HCT116 (cell line): ENCODE measurements around the gene SLC27A1. TPM values are rescaled to one million over a fixed set of nuclear protein-coding genes. Genes with fewer than 3 reads are reported as not detected.

Experiments used
- ATAC-seq: fragments of 200-7000 bp; cut with Tn5 transposase; 2 replicates; pipeline ENCODE4 v1.9.1; 2020; ENCODE audit warnings: mild to moderate bottlenecking, moderate library complexity
- BruUV-seq: library from RNA; stranded (reverse); fragments of 400-500 nt; replicated peaks from 2 replicates; lab custom pipeline; 2021; lab: Mats Ljungman, UMichigan
- CTCF ChIA-PET: fragments of 300-600 bp; sonication (Branson Sonifier 250); formaldehyde crosslinking; loops from one replicate; lab custom pipeline; 2021; ENCODE audit warnings: antibody characterized with exemption; lab: Charles Lee
- POLR2A ChIA-PET: fragments of 300-600, 350-600 bp; sonication (Branson Sonifier 250); formaldehyde crosslinking; loops from one replicate; lab custom pipeline; 2021; ENCODE audit warnings: antibody characterized with exemption; lab: Charles Lee
- RAD21 ChIA-PET, 2 experiments: fragments of 300-600 bp; sonication (Branson Sonifier 250); formaldehyde crosslinking; loops; one replicate each; lab custom pipeline; 2023; ENCODE audit warnings: low total read pairs in 2 of 2; ENCODE audit not compliant: uncharacterized antibody in 2 of 2, unreplicated experiment in 2 of 2, low non-redundant PET in 1 of 2; lab: Charles Lee
- DNase-seq: peaks from one replicate; pipeline ENCODE4 v3.0.0-alpha.2; 2010; ENCODE audit warnings: low read depth, low spot score
- H2AFZ ChIP-seq: fragments of 200-600 bp; shearing (Covaris generic), sonication (generic); 2 replicates; pipeline ENCODE4 v1.6.1; 2017; ENCODE audit warnings: low read depth, mixed run types, mixed read lengths, antibody characterized with exemption, low read length; ENCODE audit not compliant: poor library complexity, severe bottlenecking
- H3K27ac ChIP-seq: 2 replicates; pipeline ENCODE4 v1.5.1; 2012; ENCODE audit warnings: low read depth, low read length
- H3K27me3 ChIP-seq: fragments of 200-600 bp; sonication (generic); 2 replicates; pipeline ENCODE4 v1.6.1; 2016; ENCODE audit warnings: mixed run types, low read length, mixed read lengths; ENCODE audit not compliant: insufficient read depth
- H3K36me3 ChIP-seq, 2 experiments: fragments of 200-500 bp in 1 of 2; fragments of 200-600 bp in 1 of 2; sonication (Bioruptor generic) in 1 of 2; sonication (generic) in 1 of 2; 2 replicates each; pipeline versions ENCODE4 v1.5.1 to v1.6.1; 2014 to 2016; ENCODE audit warnings: low read length in 2 of 2, inconsistent platforms in 1 of 2, mixed read lengths in 1 of 2, mixed run types in 1 of 2; ENCODE audit not compliant: insufficient read depth in 2 of 2, control insufficient read depth in 1 of 2
- H3K4me1 ChIP-seq, 2 experiments: fragments of 200-600 bp in 1 of 2; sonication (generic) in 1 of 2; 2 replicates each; pipeline versions ENCODE4 v1.5.1 to v1.6.1; 2012 to 2017; ENCODE audit warnings: low read length in 2 of 2, inconsistent platforms in 1 of 2, mild to moderate bottlenecking in 1 of 2, mixed read lengths in 1 of 2, mixed run types in 1 of 2, moderate library complexity in 1 of 2; ENCODE audit not compliant: insufficient read depth in 2 of 2, control insufficient read depth in 1 of 2
- H3K4me2 ChIP-seq: fragments of 200-600 bp; sonication (generic); 2 replicates; pipeline ENCODE4 v1.6.1; 2017; ENCODE audit warnings: mixed run types, low read length, mixed read lengths
- H3K4me3 ChIP-seq, 2 experiments: fragments of 200-600 bp in 1 of 2; sonication (generic) in 1 of 2; replicated peaks in 1 of 2; 2 replicates each; pipeline ENCODE4 v1.5.1; 2011 to 2016; ENCODE audit warnings: low read length in 2 of 2, control low read depth in 1 of 2, low read depth in 1 of 2, mild to moderate bottlenecking in 1 of 2, mixed read lengths in 1 of 2, mixed run types in 1 of 2
- H3K79me2 ChIP-seq: fragments of 200-600 bp; sonication (generic); 2 replicates; pipeline ENCODE4 v1.6.1; 2017; ENCODE audit warnings: mild to moderate bottlenecking, mixed run types, low read length, moderate library complexity, mixed read lengths; ENCODE audit not compliant: insufficient read depth
- H3K9ac ChIP-seq: fragments of 200-600 bp; sonication (generic); 2 replicates; pipeline ENCODE4 v1.6.1; 2016; ENCODE audit warnings: low read length, mixed read lengths
- H3K9me2 ChIP-seq: fragments of 200-600 bp; sonication (generic), shearing (Covaris generic); 2 replicates; pipeline ENCODE4 v1.6.1; 2017; ENCODE audit warnings: mixed run types, mild to moderate bottlenecking, moderate library complexity; ENCODE audit not compliant: insufficient read depth
- H3K9me3 ChIP-seq, 2 experiments: fragments of 200-500 bp in 1 of 2; fragments of 200-600 bp in 1 of 2; sonication (Bioruptor generic) in 1 of 2; sonication (generic) in 1 of 2; 2 replicates each; pipeline ENCODE4 v1.6.1; 2014 to 2017; ENCODE audit warnings: low read length in 2 of 2, mixed read lengths in 2 of 2, inconsistent platforms in 1 of 2, low read depth in 1 of 2, mild to moderate bottlenecking in 1 of 2, mixed run types in 1 of 2, moderate library complexity in 1 of 2; ENCODE audit not compliant: control insufficient read depth in 1 of 2, insufficient read depth in 1 of 2
- H4K20me1 ChIP-seq: fragments of 200-600 bp; sonication (generic), shearing (Covaris generic); 2 replicates; pipeline ENCODE4 v1.6.1; 2017; ENCODE audit warnings: mixed run types, mild to moderate bottlenecking, moderate library complexity; ENCODE audit not compliant: insufficient read depth
- CBX3 ChIP-seq: IDR thresholded peaks from 2 replicates; pipeline ENCODE4 v1.6.1; 2012; ENCODE audit warnings: low read depth
- CTCF ChIP-seq, 3 experiments: fragments of 200-600 bp in 1 of 3; sonication (generic) in 1 of 3; IDR thresholded peaks in 2 of 3; conservative IDR thresholded peaks in 1 of 3; 2 replicates each; pipeline ENCODE4 v1.5.1; 2012 to 2017; ENCODE audit warnings: low read depth in 2 of 3, low read length in 2 of 3, antibody characterized with exemption in 1 of 3, borderline replicate concordance in 1 of 3, control low read depth in 1 of 3, mild to moderate bottlenecking in 1 of 3, mixed read lengths in 1 of 3, mixed run types in 1 of 3, moderate library complexity in 1 of 3; ENCODE audit not compliant: insufficient read depth in 1 of 3
- EZH2phosphoT487 ChIP-seq: fragments of 200-600 bp; IDR thresholded peaks from 2 replicates; pipeline ENCODE4 v1.6.1; 2018; ENCODE audit warnings: antibody characterized with exemption, borderline replicate concordance
- FOSL1 ChIP-seq: IDR thresholded peaks from 2 replicates; pipeline ENCODE4 v1.6.1; 2012; ENCODE audit warnings: low read depth
- JUND ChIP-seq: IDR thresholded peaks from 2 replicates; pipeline ENCODE4 v1.6.1; 2012
- POLR2AphosphoS5 ChIP-seq: IDR thresholded peaks from 2 replicates; pipeline ENCODE4 v1.6.1; 2011; ENCODE audit warnings: mild to moderate bottlenecking, low read depth, low read length, moderate library complexity
- RAD21 ChIP-seq: IDR thresholded peaks from 2 replicates; pipeline ENCODE4 v1.6.1; 2012; ENCODE audit warnings: low read depth, mild to moderate bottlenecking
- SIN3A ChIP-seq: IDR thresholded peaks from 2 replicates; pipeline ENCODE4 v1.6.1; 2012; ENCODE audit warnings: low read depth
- SP1 ChIP-seq: IDR thresholded peaks from 2 replicates; pipeline ENCODE4 v1.6.1; 2012; ENCODE audit warnings: low read depth
- TCF7L2 ChIP-seq: IDR thresholded peaks from 2 replicates; pipeline ENCODE4 v1.7.0; 2011; ENCODE audit warnings: borderline replicate concordance, inconsistent platforms; ENCODE audit not compliant: insufficient read depth, insufficient read length; ENCODE audit errors: extremely low read depth
- YY1 ChIP-seq: IDR thresholded peaks from 2 replicates; pipeline ENCODE4 v1.6.1; 2011; ENCODE audit warnings: low read length, low read depth, moderate library complexity, mild to moderate bottlenecking; ENCODE audit not compliant: insufficient replicate concordance; ENCODE audit errors: extremely low read depth
- intact Hi-C: fragments of 100-400 bp; cut with micrococcal nuclease; formaldehyde crosslinking; loops from 2 replicates; pipeline ENCODE4 v1.10.0; 2022
- total RNA-seq: library from RNA; stranded (reverse); gene quantifications from one replicate; pipeline ENCODE4 v1.2.1, GENCODE V29; 2021; ENCODE audit not compliant: unreplicated experiment
- TF ChIP-seq, protein P1 (sequence below): IDR thresholded peaks from 2 replicates; pipeline ENCODE4 v1.6.1; 2011; ENCODE audit warnings: mild to moderate bottlenecking, low read length, moderate library complexity; ENCODE audit not compliant: insufficient replicate concordance; ENCODE audit errors: extremely low read depth
- TF ChIP-seq, protein P2 (sequence below): IDR thresholded peaks from 2 replicates; pipeline ENCODE4 v1.6.1; 2012; ENCODE audit warnings: low read depth

Gene SLC27A1
- total RNA-seq, 1 experiment from 2014 or later, result 22.5 TPM

DNA sequence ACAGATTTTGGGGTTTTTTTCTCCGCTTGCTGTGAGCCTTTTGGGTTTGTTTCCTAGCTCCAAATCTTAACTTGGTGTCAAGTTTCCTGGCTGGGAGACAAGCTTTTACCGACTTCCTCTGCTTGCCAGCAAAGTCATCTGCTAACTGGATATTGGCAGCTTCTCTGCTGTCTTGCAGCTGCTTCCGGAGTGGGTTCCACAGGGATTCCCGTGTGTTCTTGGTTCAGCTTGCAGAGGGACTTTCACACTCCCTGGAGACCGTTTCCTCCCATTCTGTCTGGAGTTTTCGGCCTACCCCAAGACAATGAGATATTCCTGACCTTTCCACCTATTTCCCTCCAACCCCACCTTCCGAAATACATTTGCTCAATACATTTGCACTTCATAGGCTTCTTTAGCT, 82.9 kb downstream of the SLC27A1 start:
- Histone ChIP-seq H4K20me1 (no peaks in the 10 kb centered on the region), H2AFZ (peak overlapping the region; percentile 41), H3K4me1 (peaks cover 9 to 22% of the 10 kb centered on the region in 2 experiments; a peak in 3 of 4 replicates), H3K79me2 (peaks cover 23% of the 10 kb centered on the region), H3K9me2 (no peaks in the 10 kb centered on the region), H3K9me3 (no peaks in the 10 kb centered on the region), H3K4me2 (peak overlapping the region; percentile 17), H3K27me3 (no peaks in the 10 kb centered on the region), H3K4me3 (no peak overlapping the region), H3K27ac (peak overlapping the region; percentile 21; the same call in 1 of the 2 replicates), H3K36me3 (peaks cover 0 to 7% of the 10 kb centered on the region in 2 experiments; a peak in 2 of 4 replicates), H3K9ac (no peak overlapping the region)
- intact Hi-C loops, result no loop called here
- DNase-seq (no peak), ATAC-seq (no peak)
- no TSS peak for BruUV-seq
- RAD21 ChIA-PET, result no interaction called here
- POLR2A ChIA-PET, result no interaction called here
- no peak for TF ChIP-seq JUND
- TF ChIP-seq CBX3, result no peak
- TF ChIP-seq POLR2AphosphoS5, result no peak
- TF ChIP-seq, protein P1, sequence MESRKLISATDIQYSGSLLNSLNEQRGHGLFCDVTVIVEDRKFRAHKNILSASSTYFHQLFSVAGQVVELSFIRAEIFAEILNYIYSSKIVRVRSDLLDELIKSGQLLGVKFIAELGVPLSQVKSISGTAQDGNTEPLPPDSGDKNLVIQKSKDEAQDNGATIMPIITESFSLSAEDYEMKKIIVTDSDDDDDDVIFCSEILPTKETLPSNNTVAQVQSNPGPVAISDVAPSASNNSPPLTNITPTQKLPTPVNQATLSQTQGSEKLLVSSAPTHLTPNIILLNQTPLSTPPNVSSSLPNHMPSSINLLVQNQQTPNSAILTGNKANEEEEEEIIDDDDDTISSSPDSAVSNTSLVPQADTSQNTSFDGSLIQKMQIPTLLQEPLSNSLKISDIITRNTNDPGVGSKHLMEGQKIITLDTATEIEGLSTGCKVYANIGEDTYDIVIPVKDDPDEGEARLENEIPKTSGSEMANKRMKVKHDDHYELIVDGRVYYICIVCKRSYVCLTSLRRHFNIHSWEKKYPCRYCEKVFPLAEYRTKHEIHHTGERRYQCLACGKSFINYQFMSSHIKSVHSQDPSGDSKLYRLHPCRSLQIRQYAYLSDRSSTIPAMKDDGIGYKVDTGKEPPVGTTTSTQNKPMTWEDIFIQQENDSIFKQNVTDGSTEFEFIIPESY, result no peak
- TF ChIP-seq FOSL1, result no peak
- TF ChIP-seq, protein P2, sequence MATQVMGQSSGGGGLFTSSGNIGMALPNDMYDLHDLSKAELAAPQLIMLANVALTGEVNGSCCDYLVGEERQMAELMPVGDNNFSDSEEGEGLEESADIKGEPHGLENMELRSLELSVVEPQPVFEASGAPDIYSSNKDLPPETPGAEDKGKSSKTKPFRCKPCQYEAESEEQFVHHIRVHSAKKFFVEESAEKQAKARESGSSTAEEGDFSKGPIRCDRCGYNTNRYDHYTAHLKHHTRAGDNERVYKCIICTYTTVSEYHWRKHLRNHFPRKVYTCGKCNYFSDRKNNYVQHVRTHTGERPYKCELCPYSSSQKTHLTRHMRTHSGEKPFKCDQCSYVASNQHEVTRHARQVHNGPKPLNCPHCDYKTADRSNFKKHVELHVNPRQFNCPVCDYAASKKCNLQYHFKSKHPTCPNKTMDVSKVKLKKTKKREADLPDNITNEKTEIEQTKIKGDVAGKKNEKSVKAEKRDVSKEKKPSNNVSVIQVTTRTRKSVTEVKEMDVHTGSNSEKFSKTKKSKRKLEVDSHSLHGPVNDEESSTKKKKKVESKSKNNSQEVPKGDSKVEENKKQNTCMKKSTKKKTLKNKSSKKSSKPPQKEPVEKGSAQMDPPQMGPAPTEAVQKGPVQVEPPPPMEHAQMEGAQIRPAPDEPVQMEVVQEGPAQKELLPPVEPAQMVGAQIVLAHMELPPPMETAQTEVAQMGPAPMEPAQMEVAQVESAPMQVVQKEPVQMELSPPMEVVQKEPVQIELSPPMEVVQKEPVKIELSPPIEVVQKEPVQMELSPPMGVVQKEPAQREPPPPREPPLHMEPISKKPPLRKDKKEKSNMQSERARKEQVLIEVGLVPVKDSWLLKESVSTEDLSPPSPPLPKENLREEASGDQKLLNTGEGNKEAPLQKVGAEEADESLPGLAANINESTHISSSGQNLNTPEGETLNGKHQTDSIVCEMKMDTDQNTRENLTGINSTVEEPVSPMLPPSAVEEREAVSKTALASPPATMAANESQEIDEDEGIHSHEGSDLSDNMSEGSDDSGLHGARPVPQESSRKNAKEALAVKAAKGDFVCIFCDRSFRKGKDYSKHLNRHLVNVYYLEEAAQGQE, result no peak
- no peak for TF ChIP-seq SIN3A
- TF ChIP-seq EZH2phosphoT487, result no peak
- TF ChIP-seq SP1, result no peak
- TF ChIP-seq TCF7L2, result no peak
- TF ChIP-seq YY1, result no peak
- no peak for TF ChIP-seq CTCF (IDR thresholded peaks at IDR 0.05 in 2 of 3, conservative IDR thresholded peaks at IDR 0.05 in 1 of 3; ENCODE audit: borderline replicate concordance in 1 of 3, insufficient read depth in 1 of 3, low read depth in 2 of 3, low read length in 2 of 3)
- no peak for TF ChIP-seq RAD21
- CTCF ChIA-PET, result interaction anchor here (0.5 to 1.2 kb wide), 4 partner anchors 26 to 213 kb away, joined by 3 read pairs; no protein-coding TSS in a partner anchor
